Ishikawa (cell line): ENCODE results near the gene LAMC1.

ENCODE experiments used
- CEBPB ChIP-seq: IDR thresholded peaks from 2 replicates; pipeline ENCODE4 v1.6.1; 2012
- EGR1 ChIP-seq: IDR thresholded peaks from 2 replicates; pipeline ENCODE4 v1.6.1; 2012
- EP300 ChIP-seq: IDR thresholded peaks from 2 replicates; pipeline ENCODE4 v1.6.1; 2012; ENCODE audit warnings: borderline replicate concordance
- NFIC ChIP-seq: IDR thresholded peaks from 2 replicates; pipeline ENCODE4 v1.6.1; 2012
- YY1 ChIP-seq: IDR thresholded peaks from 2 replicates; pipeline ENCODE4 v1.6.1; 2012; ENCODE audit warnings: low read depth
- TF ChIP-seq, protein P1 (sequence below): IDR thresholded peaks from 2 replicates; pipeline ENCODE4 v1.6.1; 2012

DNA sequence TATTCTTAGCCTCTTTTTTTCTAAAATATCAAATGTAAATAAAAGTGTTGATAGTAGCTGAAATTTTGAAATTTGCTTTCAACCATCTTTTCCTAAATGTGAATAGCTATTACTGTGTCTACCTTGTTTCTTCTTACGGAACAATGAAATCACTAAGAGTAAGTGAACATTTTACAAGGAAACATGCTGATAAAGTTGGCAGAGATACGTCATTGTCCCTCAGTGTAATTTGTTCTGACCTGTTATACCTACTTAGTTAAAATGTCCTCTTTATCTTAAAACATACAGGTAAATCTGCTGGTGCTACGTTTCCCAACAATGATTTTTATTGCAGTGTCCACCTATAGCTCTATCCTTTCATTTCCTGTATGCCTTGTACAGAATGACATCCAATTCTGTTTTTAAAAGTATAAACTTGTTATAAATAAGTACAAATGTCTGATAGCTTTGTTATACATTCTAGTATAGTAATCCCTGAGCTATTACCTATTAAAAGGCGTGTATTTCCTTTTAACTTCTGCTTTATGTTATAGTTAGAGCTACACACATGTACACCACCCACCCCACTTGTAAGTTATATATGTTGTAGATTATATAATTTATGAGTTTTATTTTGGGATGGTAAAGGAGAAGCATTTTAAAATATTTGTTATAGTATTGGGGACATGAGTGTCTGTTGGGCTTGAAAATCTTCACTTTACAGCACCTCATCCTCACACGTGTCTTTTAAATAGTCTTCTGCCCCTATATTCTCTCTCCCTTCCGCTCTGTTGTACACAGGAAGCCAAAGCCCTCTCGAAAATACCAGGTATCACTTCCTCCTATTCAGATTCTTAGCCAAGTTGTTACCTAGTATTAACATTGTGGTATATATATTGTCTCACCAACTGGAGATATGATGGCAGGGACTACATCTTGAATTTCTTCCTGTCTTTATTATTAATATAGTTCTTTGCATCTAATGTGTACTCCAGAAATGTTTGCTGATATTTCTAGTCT is 25.2 kb downstream of the LAMC1 start:
- TF ChIP-seq YY1 (no peak), CEBPB (no peak), EGR1 (no peak), EP300 (no peak), NFIC (no peak)
- TF ChIP-seq, protein P1, sequence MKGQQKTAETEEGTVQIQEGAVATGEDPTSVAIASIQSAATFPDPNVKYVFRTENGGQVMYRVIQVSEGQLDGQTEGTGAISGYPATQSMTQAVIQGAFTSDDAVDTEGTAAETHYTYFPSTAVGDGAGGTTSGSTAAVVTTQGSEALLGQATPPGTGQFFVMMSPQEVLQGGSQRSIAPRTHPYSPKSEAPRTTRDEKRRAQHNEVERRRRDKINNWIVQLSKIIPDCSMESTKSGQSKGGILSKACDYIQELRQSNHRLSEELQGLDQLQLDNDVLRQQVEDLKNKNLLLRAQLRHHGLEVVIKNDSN, result no peak
